Uterus (tissue), 2 donors: ENCODE data around the gene TNRC18.

Source experiments
- CTCF ChIP-seq, 4 experiments: fragments of 200-600 bp in 2 of 4; fragments of 450-650 bp in 2 of 4; sonication (generic) in 2 of 4; IDR thresholded peaks; one replicate each; pipeline ENCODE4 v1.5.1; 2016 to 2019; ENCODE audit warnings: antibody characterized with exemption in 4 of 4, mild to moderate bottlenecking in 2 of 4, moderate library complexity in 1 of 4
- POLR2A ChIP-seq, 2 donors: fragments of 450-650 bp; IDR thresholded peaks; one replicate each; pipeline ENCODE4 v1.6.1; 2016; ENCODE audit warnings: antibody characterized with exemption in 2 of 2, mild to moderate bottlenecking in 1 of 2, moderate library complexity in 1 of 2

- peak; percentile 22 to 59 for TF ChIP-seq POLR2A (IDR thresholded peaks at IDR 0.05)
- no peak for TF ChIP-seq CTCF (IDR thresholded peaks at IDR 0.05)
Measured at GRCh38 chr7:5423976-5424748, 528 bp upstream of the TNRC18 start.
